MM.1S (cell line): ENCODE data around the gene MTHFR.

Experiments used
- DNase-seq: peaks from one replicate; pipeline ENCODE4 v3.0.0-alpha.2; 2015
- H2AFZ ChIP-seq: fragments of 300-600 bp; sonication (generic); 2 replicates; pipeline ENCODE4 v1.6.0; 2016; ENCODE audit warnings: antibody characterized with exemption, low read length
- H3F3A ChIP-seq: fragments of 300-600 bp; sonication (generic); 2 replicates; pipeline ENCODE4 v1.6.1; 2016; ENCODE audit warnings: mild to moderate bottlenecking, antibody characterized with exemption, low read length, moderate library complexity, mixed read lengths; ENCODE audit not compliant: insufficient read depth
- H3K27ac ChIP-seq: fragments of 300-600 bp; sonication (generic); 2 replicates; pipeline ENCODE4 v1.5.1; 2016; ENCODE audit warnings: mild to moderate bottlenecking, low read length
- H3K27me3 ChIP-seq: fragments of 300-600 bp; sonication (generic); replicated peaks from 2 replicates; pipeline ENCODE4 v1.6.0; 2016; ENCODE audit warnings: low read length; ENCODE audit not compliant: insufficient read depth
- H3K36me3 ChIP-seq: fragments of 300-600 bp; sonication (generic); replicated peaks from 2 replicates; pipeline ENCODE4 v1.6.1; 2016; ENCODE audit warnings: mild to moderate bottlenecking, low read length, mixed read lengths; ENCODE audit not compliant: insufficient read depth
- H3K4me1 ChIP-seq: fragments of 300-600 bp; sonication (generic); 2 replicates; pipeline ENCODE4 v1.6.1; 2016; ENCODE audit warnings: low read length, mixed read lengths
- H3K4me2 ChIP-seq: fragments of 300-600 bp; sonication (generic); 2 replicates; pipeline ENCODE4 v1.6.0; 2016; ENCODE audit warnings: low read depth, low read length
- H3K4me3 ChIP-seq: fragments of 300-600 bp; sonication (generic); 2 replicates; pipeline ENCODE4 v1.5.1; 2016; ENCODE audit warnings: low read length, mixed read lengths
- H3K79me2 ChIP-seq: fragments of 300-600 bp; sonication (generic); 2 replicates; pipeline ENCODE4 v1.6.1; 2016; ENCODE audit warnings: mixed run types, low read length, mixed read lengths
- H3K9ac ChIP-seq: fragments of 300-600 bp; sonication (generic); 2 replicates; pipeline ENCODE4 v1.6.1; 2016; ENCODE audit warnings: low read length, mixed read lengths
- H3K9me2 ChIP-seq: fragments of 300-600 bp; sonication (generic); replicated peaks from 2 replicates; pipeline ENCODE4 v1.6.1; 2016; ENCODE audit warnings: mild to moderate bottlenecking, low read length, mixed read lengths; ENCODE audit not compliant: insufficient read depth
- H3K9me3 ChIP-seq: fragments of 300-600 bp; sonication (generic); replicated peaks from 2 replicates; pipeline ENCODE4 v1.6.1; 2016; ENCODE audit warnings: mild to moderate bottlenecking, low read length, mixed read lengths; ENCODE audit not compliant: insufficient read depth
- H4K20me1 ChIP-seq: fragments of 300-600 bp; sonication (generic); 2 replicates; pipeline ENCODE4 v1.6.1; 2016; ENCODE audit warnings: mild to moderate bottlenecking, low read length, moderate library complexity, mixed read lengths; ENCODE audit not compliant: insufficient read depth
- CTCF ChIP-seq: fragments of 300-600 bp; sonication (generic); IDR thresholded peaks from 2 replicates; pipeline ENCODE4 v1.5.1; 2016; ENCODE audit warnings: antibody characterized with exemption, low read length, mixed read lengths
- EZH2 ChIP-seq: fragments of 300-600 bp; sonication (generic); optimal IDR thresholded peaks from 2 replicates; pipeline ENCODE3; 2017; ENCODE audit warnings: low read depth, mild to moderate bottlenecking, antibody characterized with exemption, low read length, mixed read lengths
- EZH2phosphoT487 ChIP-seq: fragments of 300-600 bp; sonication (generic); IDR thresholded peaks from 2 replicates; pipeline ENCODE4 v1.6.1; 2018; ENCODE audit warnings: antibody characterized with exemption, low read length

Gene MTHFR

DNA sequence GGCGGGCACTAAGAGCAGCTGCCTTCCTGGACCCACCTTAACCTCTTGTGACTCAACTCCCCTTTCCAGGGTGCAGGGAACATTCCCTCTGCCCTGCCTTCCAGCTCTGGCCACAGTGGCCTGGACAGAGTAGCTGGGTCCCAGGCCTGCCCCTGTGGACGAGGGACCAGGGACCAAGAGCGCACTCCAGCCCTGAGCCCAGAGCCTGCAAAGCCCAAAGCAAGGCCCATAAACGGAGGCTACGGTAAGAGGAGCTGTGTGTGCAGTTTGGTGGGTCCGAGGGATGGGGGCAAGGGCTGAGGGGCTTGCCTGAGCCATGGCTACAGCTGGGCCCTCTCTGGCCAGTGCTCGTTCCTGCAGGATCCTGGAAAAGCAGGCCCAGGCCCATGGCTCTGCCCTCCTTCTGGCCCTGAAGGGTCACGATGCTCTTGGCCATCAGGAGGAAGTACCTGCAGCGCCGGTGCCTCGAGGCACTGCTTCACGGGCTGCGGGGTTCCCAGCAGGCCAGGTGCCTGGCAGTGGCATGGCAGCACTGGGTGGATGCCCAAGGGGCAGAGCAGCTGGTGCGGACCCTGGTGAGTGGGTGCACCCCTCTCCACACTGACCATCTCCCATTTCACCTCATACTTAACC lies 17.8 kb downstream of the MTHFR start:
- DNase-seq = no peak
- no peaks in the 10 kb centered on the region for H3K9me2 ChIP-seq

GRCh38 chr1:11787251-11787803 lies 18.4 kb downstream of the MTHFR start:
- Histone ChIP-seq H3K4me3 (no peak overlapping the region), H3K27ac (no peak overlapping the region)

More for the DNA sequence above, 17.8 kb downstream of the MTHFR start:
- H3K79me2 ChIP-seq = no peaks in the 10 kb centered on the region
- H3K9me3 ChIP-seq = no peaks in the 10 kb centered on the region
- H3K4me3 ChIP-seq = no peak overlapping the region
- H3K36me3 ChIP-seq = no peaks in the 10 kb centered on the region
- no peaks in the 10 kb centered on the region for H3K27me3 ChIP-seq
- no peaks in the 10 kb centered on the region for H4K20me1 ChIP-seq
- peaks cover 17% of the 10 kb centered on the region for H3F3A ChIP-seq
- TF ChIP-seq EZH2 (no peak), EZH2phosphoT487 (no peak)
- H3K27ac ChIP-seq = no peak overlapping the region
- H3K4me1 ChIP-seq = peaks cover 14% of the 10 kb centered on the region
- H3K4me2 ChIP-seq = no peak overlapping the region
- H3K9ac ChIP-seq = no peak overlapping the region
- no peak overlapping the region for H2AFZ ChIP-seq

DNA sequence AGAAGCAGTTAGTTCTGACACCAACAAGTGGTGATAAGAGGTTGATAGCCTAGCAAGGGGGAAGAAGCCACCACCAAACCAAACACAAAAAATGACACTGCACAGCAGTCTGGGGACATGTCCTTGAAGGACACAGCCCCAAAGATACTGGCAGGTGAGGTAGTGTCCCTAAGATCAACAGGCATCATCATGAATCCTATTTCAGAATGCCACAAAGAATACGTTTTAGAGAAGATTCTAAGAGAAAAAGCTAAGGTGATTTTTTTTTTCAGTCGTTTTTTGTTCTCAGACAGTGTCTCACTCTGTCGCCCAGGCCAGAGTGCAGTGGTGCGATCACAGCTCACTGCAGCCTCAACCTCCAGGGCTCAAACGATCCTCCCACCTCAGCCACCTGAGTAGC lies 19.6 kb downstream of the MTHFR start:
- no peak overlapping the region for H3K27ac ChIP-seq

More at GRCh38 chr1:11787251-11787803, 18.4 kb downstream of the MTHFR start:
- TF ChIP-seq CTCF (no peak), EZH2 (no peak), EZH2phosphoT487 (no peak)
- DNase-seq = no peak
- Histone ChIP-seq H4K20me1 (no peaks in the 10 kb centered on the region), H3F3A (peaks cover 17% of the 10 kb centered on the region), H2AFZ (no peak overlapping the region), H3K27me3 (no peaks in the 10 kb centered on the region), H3K9me2 (no peaks in the 10 kb centered on the region), H3K36me3 (no peaks in the 10 kb centered on the region), H3K4me1 (peaks cover 15% of the 10 kb centered on the region), H3K9ac (no peak overlapping the region), H3K9me3 (no peaks in the 10 kb centered on the region), H3K79me2 (no peaks in the 10 kb centered on the region), H3K4me2 (no peak overlapping the region)

More for the DNA sequence above, 19.6 kb downstream of the MTHFR start:
- Histone ChIP-seq H3F3A (peaks cover 17% of the 10 kb centered on the region), H3K4me3 (no peak overlapping the region), H3K36me3 (no peaks in the 10 kb centered on the region), H3K4me1 (peaks cover 15% of the 10 kb centered on the region), H3K79me2 (no peaks in the 10 kb centered on the region), H3K4me2 (no peak overlapping the region), H3K9me2 (no peaks in the 10 kb centered on the region), H3K27me3 (no peaks in the 10 kb centered on the region), H3K9ac (no peak overlapping the region), H2AFZ (no peak overlapping the region), H3K9me3 (no peaks in the 10 kb centered on the region), H4K20me1 (no peaks in the 10 kb centered on the region)
- no peak for DNase-seq
- TF ChIP-seq CTCF = no peak
- no peak for TF ChIP-seq EZH2phosphoT487
- no peak for TF ChIP-seq EZH2
